Cardiac septum (tissue), 1 donor: ENCODE measurements around the gene ETV7. TPM values are rescaled to one million over a fixed set of nuclear protein-coding genes. Genes with fewer than 3 reads are reported as not detected.

Source experiments
- DNase-seq: peaks from one replicate; pipeline ENCODE4 v3.0.0-alpha.2; 2020; ENCODE audit warnings: low spot score
- intact Hi-C: fragments of 100-400 bp; cut with DNase I; formaldehyde crosslinking; loops from one replicate; pipeline ENCODE4 v1.14.0; 2022
- total RNA-seq: library from RNA; stranded (reverse); fragmentation: NEBNext Ultra II Directional; extraction: Animal tissue kit (Norgen Biotek cat#: 25700); gene quantifications from one replicate; pipeline ENCODE4 v1.2.1, GENCODE V29; 2021
- donor health status: DM: no; HTN: no; CAD: no.

Gene ETV7
- total RNA-seq, 1 donor from 2014 or later = 0.13 TPM

- no peak for DNase-seq
- intact Hi-C loops = no loop called here
Observed at GRCh38 chr6:36330366-36330765, 57.1 kb downstream of the ETV7 start.

GRCh38 chr6:36329798-36330291, 57.6 kb downstream of the ETV7 start:
- intact Hi-C loops = no loop called here
- DNase-seq = no peak

DNA sequence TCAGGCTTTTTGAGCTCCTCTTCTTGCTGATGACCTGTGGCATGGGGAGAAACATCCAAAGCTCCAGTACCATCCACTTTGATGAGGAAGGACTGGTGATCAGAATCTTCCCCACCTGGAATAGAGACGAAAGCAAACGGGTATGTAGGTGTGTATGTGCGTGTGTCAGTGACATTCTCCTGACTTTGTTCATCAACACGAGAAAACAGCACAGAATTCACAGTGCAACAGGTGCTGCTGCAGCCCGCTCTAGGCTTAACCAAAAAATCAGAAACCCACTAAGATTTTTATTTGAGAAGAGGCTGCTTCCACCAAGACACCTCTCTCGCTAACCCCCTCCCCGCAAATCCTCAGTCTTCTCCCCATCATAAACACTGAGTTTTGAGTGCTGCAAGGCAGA, 58.9 kb downstream of the ETV7 start:
- DNase-seq = no peak
- intact Hi-C loops = no loop called here

GRCh38 chr6:36327919-36328236, 59.6 kb downstream of the ETV7 start:
- intact Hi-C loops = no loop called here
- no peak for DNase-seq

- no peak for DNase-seq
- intact Hi-C loops = no loop called here
Observed at GRCh38 chr6:36327226-36327918, 60.1 kb downstream of the ETV7 start.

DNA sequence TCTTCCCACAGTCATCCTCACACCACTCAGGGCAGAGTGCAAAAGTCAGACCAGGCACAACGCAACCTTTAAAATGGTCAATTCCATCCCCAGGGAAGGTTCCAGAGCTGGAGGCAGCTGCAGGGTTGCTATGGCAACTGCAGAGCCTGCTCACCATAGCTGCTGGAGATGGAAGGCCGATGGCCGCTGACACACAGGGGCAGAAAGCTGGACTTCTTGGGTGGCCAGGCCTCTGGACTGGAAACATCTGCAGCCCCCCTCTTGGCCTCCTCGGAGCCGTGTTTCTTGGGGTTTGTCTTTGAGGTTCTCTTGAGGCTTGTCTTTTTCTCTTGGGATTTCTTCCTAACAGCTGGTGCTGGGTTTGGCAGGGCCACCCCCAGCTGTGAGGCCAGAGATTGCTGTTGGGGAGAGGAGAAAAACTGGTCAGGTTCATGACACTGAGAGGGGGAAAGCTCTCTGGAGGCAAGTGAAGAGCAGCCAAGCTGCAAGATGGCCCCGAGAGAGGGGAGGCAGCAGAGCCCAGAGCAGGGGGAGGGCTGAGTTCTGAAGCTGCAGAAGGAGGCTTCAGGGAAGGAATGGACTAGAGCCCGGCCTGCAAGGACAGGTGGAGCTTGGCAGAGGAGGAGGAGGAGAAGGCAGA, 61.0 kb downstream of the ETV7 start:
- intact Hi-C loops = no loop called here
- DNase-seq = no peak

GRCh38 chr6:36324715-36325114, 62.8 kb downstream of the ETV7 start:
- no peak for DNase-seq
- intact Hi-C loops = no loop called here

DNA sequence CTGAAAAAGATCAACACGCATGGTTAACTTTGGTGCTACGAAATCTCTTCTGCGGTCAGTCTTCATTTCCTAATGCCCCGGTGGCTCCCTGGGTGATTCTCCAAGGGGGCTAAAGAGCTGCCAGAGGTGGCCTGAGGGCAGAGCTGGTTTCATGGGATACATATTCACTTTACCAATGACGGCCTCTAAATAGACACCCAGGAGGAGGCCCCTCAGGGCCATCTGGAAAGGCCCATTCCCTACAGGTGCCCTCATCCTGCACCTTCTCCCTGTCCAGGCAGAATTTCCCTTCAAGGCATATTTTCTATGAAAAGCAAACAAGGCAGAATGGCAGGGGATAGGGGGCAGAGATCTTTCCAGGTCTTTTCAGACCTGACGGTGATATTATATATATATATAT, 63.3 kb downstream of the ETV7 start:
- DNase-seq = no peak
- intact Hi-C loops = no loop called here

DNA sequence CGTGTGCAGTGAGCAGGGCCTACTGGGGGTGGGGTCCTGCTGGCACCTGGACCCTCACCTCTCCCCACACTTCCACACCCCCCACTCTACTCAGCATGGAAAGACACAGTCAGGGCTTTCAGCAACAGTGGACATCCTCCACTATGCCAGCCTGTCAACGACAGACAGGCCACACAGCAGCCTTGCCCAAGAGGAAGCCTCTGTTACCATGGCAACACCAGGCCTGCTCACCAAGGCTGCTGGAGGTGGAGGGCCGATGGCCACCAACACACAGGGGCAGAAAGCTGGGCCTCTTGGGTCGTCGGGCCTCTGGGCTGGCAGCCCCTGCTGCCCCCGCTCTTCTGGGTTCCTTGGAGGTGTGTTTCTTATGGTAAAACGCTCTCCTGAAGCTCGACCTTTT, 64.4 kb downstream of the ETV7 start:
- intact Hi-C loops = no loop called here

GRCh38 chr6:36322591-36322990, 64.9 kb downstream of the ETV7 start:
- no peak for DNase-seq
- intact Hi-C loops = no loop called here

More for the DNA sequence above, 64.4 kb downstream of the ETV7 start:
- no peak for DNase-seq

- intact Hi-C loops = no loop called here
- no peak for DNase-seq
Observed at GRCh38 chr6:36320475-36320874, 67.0 kb downstream of the ETV7 start.

GRCh38 chr6:36319821-36320220, 67.6 kb downstream of the ETV7 start:
- intact Hi-C loops = no loop called here
- DNase-seq = no peak

GRCh38 chr6:36319436-36319762, 68.1 kb downstream of the ETV7 start:
- intact Hi-C loops = no loop called here
- no peak for DNase-seq

- intact Hi-C loops = no loop called here
- DNase-seq = no peak
Observed at GRCh38 chr6:36318690-36319435, 68.6 kb downstream of the ETV7 start.

- DNase-seq = no peak
- intact Hi-C loops = no loop called here
Observed at GRCh38 chr6:36317623-36318022, 69.8 kb downstream of the ETV7 start.

Other genes starting within 250 kb of the ETV7 start
- 19.6 TPM for gene BRPF3, start 190.9 kb downstream of the ETV7 start, total RNA-seq
- gene PNPLA1, start 117.6 kb downstream of the ETV7 start, total RNA-seq = not detected
- gene BNIP5, start 50.8 kb downstream of the ETV7 start, total RNA-seq = not detected
- gene PXT1, start 55.2 kb upstream of the ETV7 start, total RNA-seq = 0.22 TPM
- 29.6 TPM for gene KCTD20, start 55.3 kb upstream of the ETV7 start, total RNA-seq
- 31.6 TPM for gene STK38, start 159.8 kb upstream of the ETV7 start, total RNA-seq
- 148 TPM for gene SRSF3, start 206.7 kb upstream of the ETV7 start, total RNA-seq